Natural killer cell (primary cell): ENCODE results near the gene NECTIN4. TPM values are rescaled to one million over a fixed set of nuclear protein-coding genes. Genes with fewer than 3 reads are reported as not detected.

Experiments used
- ATAC-seq, 3 donors: fragments of 150-1000 bp in 2 of 3; fragments of 200-7000 bp in 1 of 3; cut with Tn5 transposase; 1 replicate in 1 of 3; 2 replicates in 2 of 3; pipeline ENCODE4 v1.10.0; 2021; ENCODE audit warnings: mild to moderate bottlenecking in 2 of 3, moderate library complexity in 2 of 3
- DNase-seq, 2 donors: peaks; one replicate each; pipeline versions ENCODE4 v3.0.0 to v3.0.0-alpha.2; 2013 to 2021; ENCODE audit warnings: mixed read lengths in 1 of 2
- H3K27ac ChIP-seq: one replicate; pipeline ENCODE4 v1.5.1; 2013; ENCODE audit warnings: mild to moderate bottlenecking, low read length
- H3K27me3 ChIP-seq: one replicate; pipeline ENCODE4 v1.6.1; 2013; ENCODE audit warnings: low read length; ENCODE audit not compliant: control insufficient read depth, insufficient read depth
- H3K36me3 ChIP-seq: one replicate; pipeline ENCODE4 v1.6.1; 2013; ENCODE audit warnings: low read length; ENCODE audit not compliant: control insufficient read depth, insufficient read depth
- H3K4me1 ChIP-seq: one replicate; pipeline ENCODE4 v1.6.1; 2013; ENCODE audit warnings: low read length; ENCODE audit not compliant: control insufficient read depth, insufficient read depth
- H3K4me3 ChIP-seq: one replicate; pipeline ENCODE4 v1.5.1; 2013; ENCODE audit warnings: low read length
- H3K9me3 ChIP-seq: one replicate; pipeline ENCODE4 v1.6.1; 2013; ENCODE audit warnings: low read length; ENCODE audit not compliant: control insufficient read depth, insufficient read depth
- H3K27ac Mint-ChIP-seq, 2 donors: one replicate each; pipeline ENCODE4 v1.8.0; 2022; ENCODE audit warnings: mild to moderate bottlenecking in 2 of 2, mixed read lengths in 2 of 2, moderate library complexity in 1 of 2
- H3K27me3 Mint-ChIP-seq, 2 donors: one replicate each; pipeline ENCODE4 v1.8.0; 2022; ENCODE audit warnings: low read depth in 2 of 2, mixed read lengths in 2 of 2
- H3K36me3 Mint-ChIP-seq: one replicate; pipeline ENCODE4 v1.8.0; 2022; ENCODE audit warnings: mixed read lengths
- H3K4me1 Mint-ChIP-seq, 2 donors: one replicate each; pipeline ENCODE4 v1.8.0; 2022; ENCODE audit warnings: mixed read lengths in 2 of 2
- H3K4me3 Mint-ChIP-seq: one replicate; pipeline ENCODE4 v1.8.0; 2022; ENCODE audit warnings: mild to moderate bottlenecking, moderate library complexity, mixed read lengths
- H3K9me3 Mint-ChIP-seq, 2 donors: one replicate each; pipeline ENCODE4 v1.8.0; 2022; ENCODE audit warnings: mixed read lengths in 2 of 2
- WGBS: methylation state at CpG from one replicate; pipeline ENCODE4 v1.1.7; 2013; ENCODE audit warnings: missing lambda C conversion rate; ENCODE audit not compliant: insufficient coverage; 5-methylcytosine and 5-hydroxymethylcytosine counted together
- intact Hi-C: fragments of 100-400 bp; cut with micrococcal nuclease; formaldehyde crosslinking; loops from one replicate; pipeline ENCODE4 v1.14.2; 2022
- total RNA-seq, 4 donors: library from RNA; stranded (reverse); fragments of 120-200 nt in 1 of 4; gene quantifications; one replicate each; pipeline versions ENCODE4 v1.2.3 to v1.2.4, GENCODE V29; 2013 to 2022
- TF ChIP-seq, protein P1 (sequence below): fragments of 200-600 bp; IDR thresholded peaks from one replicate; pipeline ENCODE4 v1.8.0; 2022; ENCODE audit warnings: antibody characterized with exemption

NECTIN4 gene
- total RNA-seq, 3 donors from 2014 or later (not counting 1 experiment from before 2014, with no cell fraction given), result 0.07 to 0.09 TPM; not detected in 1

DNA sequence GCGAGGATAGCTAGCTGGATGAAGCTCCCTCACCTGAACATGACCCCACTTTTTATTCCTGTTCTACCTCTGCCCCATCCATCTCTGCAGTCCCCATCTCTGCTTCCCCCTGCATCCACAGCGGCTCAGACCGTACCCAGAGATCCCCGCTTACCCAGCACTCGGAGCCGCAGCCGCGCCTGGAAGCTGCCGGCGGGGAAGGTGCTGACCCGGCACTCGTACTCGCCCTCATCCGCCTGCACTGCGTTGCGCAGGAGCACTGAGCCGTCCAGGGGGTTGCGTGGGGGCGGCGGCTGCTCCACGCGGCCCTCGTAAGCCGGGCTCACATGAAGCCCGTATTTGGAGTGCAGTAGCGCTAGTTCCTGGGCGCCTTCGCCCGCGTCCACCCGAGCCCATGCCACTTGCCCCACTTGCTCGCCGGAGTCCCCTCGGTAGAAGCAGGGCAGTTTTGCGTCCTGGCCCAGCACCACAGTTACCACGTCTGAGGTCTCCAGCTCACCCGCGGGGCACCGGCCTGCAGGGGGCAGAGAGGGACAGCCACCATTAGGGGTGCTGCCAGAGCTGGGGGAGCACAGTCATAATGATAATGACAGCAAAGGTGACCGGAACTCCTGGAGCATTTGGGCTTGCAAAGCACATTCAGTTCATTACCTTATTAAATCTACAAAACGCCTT, 9.8 kb downstream of the NECTIN4 start:
- Mint-ChIP-seq H3K27ac (no peak overlapping the region), H3K4me3 (no peak overlapping the region), H3K27me3 (peaks cover 0 to 2% of the 10 kb centered on the region in 2 donors), H3K36me3 (no peaks in the 10 kb centered on the region), H3K4me1 (peaks cover 0 to under 1% of the 10 kb centered on the region in 2 donors), H3K9me3 (no peaks in the 10 kb centered on the region)
- DNase-seq (no peak), ATAC-seq (no peak)
- WGBS, result 80% methylated on average over 41 of the region's 41 CpGs
- Histone ChIP-seq H3K4me3 (no peak overlapping the region), H3K27me3 (no peaks in the 10 kb centered on the region), H3K9me3 (no peaks in the 10 kb centered on the region), H3K4me1 (peaks cover 6% of the 10 kb centered on the region), H3K27ac (no peak overlapping the region), H3K36me3 (no peaks in the 10 kb centered on the region)
- TF ChIP-seq, protein P1, sequence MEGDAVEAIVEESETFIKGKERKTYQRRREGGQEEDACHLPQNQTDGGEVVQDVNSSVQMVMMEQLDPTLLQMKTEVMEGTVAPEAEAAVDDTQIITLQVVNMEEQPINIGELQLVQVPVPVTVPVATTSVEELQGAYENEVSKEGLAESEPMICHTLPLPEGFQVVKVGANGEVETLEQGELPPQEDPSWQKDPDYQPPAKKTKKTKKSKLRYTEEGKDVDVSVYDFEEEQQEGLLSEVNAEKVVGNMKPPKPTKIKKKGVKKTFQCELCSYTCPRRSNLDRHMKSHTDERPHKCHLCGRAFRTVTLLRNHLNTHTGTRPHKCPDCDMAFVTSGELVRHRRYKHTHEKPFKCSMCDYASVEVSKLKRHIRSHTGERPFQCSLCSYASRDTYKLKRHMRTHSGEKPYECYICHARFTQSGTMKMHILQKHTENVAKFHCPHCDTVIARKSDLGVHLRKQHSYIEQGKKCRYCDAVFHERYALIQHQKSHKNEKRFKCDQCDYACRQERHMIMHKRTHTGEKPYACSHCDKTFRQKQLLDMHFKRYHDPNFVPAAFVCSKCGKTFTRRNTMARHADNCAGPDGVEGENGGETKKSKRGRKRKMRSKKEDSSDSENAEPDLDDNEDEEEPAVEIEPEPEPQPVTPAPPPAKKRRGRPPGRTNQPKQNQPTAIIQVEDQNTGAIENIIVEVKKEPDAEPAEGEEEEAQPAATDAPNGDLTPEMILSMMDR, result no peak
- intact Hi-C loops, result loop anchor here (10.0 kb wide), 1 partner anchor 1255 kb away; the partner anchor contains the start of gene SLAMF8

DNA sequence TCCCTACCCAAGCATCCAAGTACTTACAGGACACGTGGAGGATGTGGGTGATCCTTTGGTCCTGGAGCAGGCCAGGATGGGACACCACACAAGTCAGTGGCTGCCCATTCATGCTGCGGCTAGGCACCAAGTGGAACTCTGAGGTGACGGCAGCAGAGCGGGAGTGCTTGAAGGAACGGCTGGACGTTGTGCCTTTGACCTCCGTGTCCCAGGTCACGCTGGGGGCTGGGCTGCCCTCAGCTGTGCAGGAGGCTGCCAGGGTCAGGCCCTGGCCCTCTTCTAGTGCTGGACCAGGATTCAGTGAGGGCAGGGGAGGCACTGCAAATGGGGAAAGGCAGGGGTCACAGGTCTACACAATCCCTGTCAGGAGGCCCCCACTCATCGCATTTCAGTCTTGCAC, 11.9 kb downstream of the NECTIN4 start:
- WGBS, result 98% methylated on average over 9 of the region's 9 CpGs
- H3K27ac Mint-ChIP-seq, result no peak overlapping the region
- H3K4me1 Mint-ChIP-seq, result peaks cover 6 to 14% of the 10 kb centered on the region in 2 donors
- Histone ChIP-seq H3K9me3 (no peaks in the 10 kb centered on the region), H3K36me3 (no peaks in the 10 kb centered on the region), H3K27ac (no peak overlapping the region), H3K4me3 (no peak overlapping the region), H3K27me3 (no peaks in the 10 kb centered on the region), H3K4me1 (peaks cover under 1% of the 10 kb centered on the region)
- ATAC-seq, result no peak
- no peaks in the 10 kb centered on the region for H3K36me3 Mint-ChIP-seq
- DNase-seq, result no peak
- H3K27me3 Mint-ChIP-seq, result peaks cover 0 to 2% of the 10 kb centered on the region in 2 donors
- intact Hi-C loops, result loop anchor here (10.0 kb wide), 1 partner anchor 1253 kb away; the partner anchor contains the start of gene SLAMF8
- TF ChIP-seq, protein P1, result no peak
- no peak overlapping the region for H3K4me3 Mint-ChIP-seq
- no peaks in the 10 kb centered on the region for H3K9me3 Mint-ChIP-seq

DNA sequence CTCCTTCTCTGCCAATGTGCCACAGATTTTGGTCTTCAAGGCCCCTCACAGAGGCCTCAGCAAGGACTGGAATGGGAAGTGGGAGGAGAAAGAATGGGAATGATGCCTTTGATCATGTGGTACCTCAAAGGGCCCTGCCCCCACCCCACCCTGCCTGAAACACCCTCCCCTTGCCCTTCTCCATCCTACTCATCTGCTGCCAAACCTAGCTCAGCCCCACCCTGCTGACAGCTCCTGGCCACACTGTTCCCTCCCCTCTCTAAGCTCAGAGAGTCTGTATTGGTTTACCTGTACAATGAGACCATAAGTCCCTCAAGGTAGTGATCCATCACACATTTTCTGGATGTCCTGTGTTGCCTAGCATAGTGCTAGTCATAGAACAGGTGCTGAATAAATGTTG, 12.9 kb downstream of the NECTIN4 start:
- ATAC-seq (no peak), DNase-seq (no peak)
- Histone ChIP-seq H3K36me3 (no peaks in the 10 kb centered on the region), H3K4me3 (no peak overlapping the region), H3K9me3 (no peaks in the 10 kb centered on the region), H3K27ac (no peak overlapping the region), H3K27me3 (no peaks in the 10 kb centered on the region), H3K4me1 (peaks cover 11% of the 10 kb centered on the region)
- TF ChIP-seq, protein P1, result no peak
- Mint-ChIP-seq H3K4me1 (peaks cover 13 to 24% of the 10 kb centered on the region in 2 donors), H3K4me3 (no peak overlapping the region), H3K36me3 (no peaks in the 10 kb centered on the region), H3K27ac (no peak overlapping the region), H3K9me3 (no peaks in the 10 kb centered on the region), H3K27me3 (peaks cover 0 to 2% of the 10 kb centered on the region in 2 donors)
- intact Hi-C loops, result loop anchor here (10.0 kb wide), 1 partner anchor 1252 kb away; the partner anchor contains the start of gene SLAMF8
